GM12878 (cell line): Measurements from ENCODE around the gene TMEM79. TPM values are rescaled to one million over a fixed set of nuclear protein-coding genes. Genes with fewer than 3 reads are reported as not detected.

Experiments used
- ATF7 ChIP-seq: fragments of 450-650 bp; IDR thresholded peaks from 2 replicates; pipeline ENCODE4 v1.6.1; 2016; ENCODE audit warnings: low read depth, mild to moderate bottlenecking
- BRCA1 ChIP-seq: IDR thresholded peaks from 2 replicates; pipeline ENCODE4 v1.6.1; 2011; ENCODE audit warnings: low read depth, low read length, improper control_type of control experiment
- CTCF ChIP-seq, 3 experiments: IDR thresholded peaks in 2 of 3; conservative IDR thresholded peaks in 1 of 3; 2 replicates each; pipeline ENCODE4 v1.5.1; 2011; ENCODE audit warnings: low read depth in 3 of 3, low read length in 3 of 3, mild to moderate bottlenecking in 3 of 3, control low read depth in 2 of 3, moderate library complexity in 2 of 3, inconsistent platforms in 1 of 3, mixed read lengths in 1 of 3; ENCODE audit not compliant: control insufficient read depth in 2 of 3, insufficient read depth in 1 of 3; ENCODE audit errors: extremely low read depth in 1 of 3
- DPF2 ChIP-seq: fragments of 450-650 bp; IDR thresholded peaks from 2 replicates; pipeline ENCODE4 v1.6.1; 2017; ENCODE audit warnings: mild to moderate bottlenecking
- ELK1 ChIP-seq: IDR thresholded peaks from 2 replicates; pipeline ENCODE4 v1.6.1; 2012; ENCODE audit warnings: low read depth, low read length, improper control_type of control experiment
- EP300 ChIP-seq, 2 experiments: fragments of 150-350 bp in 1 of 2; IDR thresholded peaks; 2 replicates each; pipeline ENCODE4 v1.6.1; 2011 to 2012; ENCODE audit warnings: low read depth in 2 of 2, low read length in 2 of 2, borderline replicate concordance in 1 of 2, improper control_type of control experiment in 1 of 2, inconsistent platforms in 1 of 2; ENCODE audit not compliant: control insufficient read depth in 1 of 2
- EZH2 ChIP-seq: IDR thresholded peaks from 2 replicates; pipeline ENCODE4 v1.6.1; 2012; ENCODE audit warnings: low read depth, mild to moderate bottlenecking, control low read depth, inconsistent platforms, low read length, borderline replicate concordance; ENCODE audit not compliant: control insufficient read depth
- GATAD2B ChIP-seq: fragments of 450-650 bp; conservative IDR thresholded peaks from 2 replicates; pipeline ENCODE4 v1.6.1; 2017; ENCODE audit warnings: low read depth, mild to moderate bottlenecking, moderate library complexity
- HDAC6 ChIP-seq: fragments of 200-600 bp; sonication (generic); IDR thresholded peaks from one replicate; pipeline ENCODE4 v1.8.0; 2017; ENCODE audit warnings: antibody characterized with exemption; ENCODE audit not compliant: unreplicated experiment
- MAX ChIP-seq: IDR thresholded peaks from 2 replicates; pipeline ENCODE4 v1.6.1; 2012; ENCODE audit warnings: low read depth, low read length, improper control_type of control experiment
- NBN ChIP-seq: fragments of 450-650 bp; IDR thresholded peaks from 2 replicates; pipeline ENCODE4 v1.6.1; 2016
- NFYA ChIP-seq: IDR thresholded peaks from 2 replicates; pipeline ENCODE4 v1.6.1; 2011; ENCODE audit warnings: low read depth, mild to moderate bottlenecking, low read length, improper control_type of control experiment, borderline replicate concordance
- POLR2A ChIP-seq: IDR thresholded peaks from 2 replicates; pipeline ENCODE4 v1.6.1; 2011; ENCODE audit warnings: low read depth, mild to moderate bottlenecking, low read length
- PRDM15 ChIP-seq: fragments of 450-650 bp; formaldehyde crosslinking; IDR thresholded peaks from 2 replicates; pipeline ENCODE4 v1.4.0; 2020; ENCODE audit warnings: mild to moderate bottlenecking, moderate library complexity
- SIX5 ChIP-seq: IDR thresholded peaks from 2 replicates; pipeline ENCODE4 v1.6.1; 2011; ENCODE audit warnings: mild to moderate bottlenecking, low read depth, low read length, moderate library complexity; ENCODE audit not compliant: severe bottlenecking
- SMAD1 ChIP-seq: fragments of 450-650 bp; IDR thresholded peaks from 2 replicates; pipeline ENCODE4 v1.6.1; 2018; ENCODE audit warnings: mild to moderate bottlenecking, low read depth; ENCODE audit not compliant: partially characterized antibody
- SMARCA5 ChIP-seq: fragments of 450-650 bp; IDR thresholded peaks from 2 replicates; pipeline ENCODE4 v1.6.1; 2017; ENCODE audit warnings: mild to moderate bottlenecking
- SREBF2 ChIP-seq: IDR thresholded peaks from 2 replicates; pipeline ENCODE4 v1.6.1; 2012; ENCODE audit warnings: mild to moderate bottlenecking, low read length
- STAT3 ChIP-seq: IDR thresholded peaks from 2 replicates; pipeline ENCODE4 v1.6.1; 2011; ENCODE audit warnings: low read depth, low read length, improper control_type of control experiment
- TCF3 ChIP-seq: IDR thresholded peaks from 2 replicates; pipeline ENCODE4 v1.6.1; 2012; ENCODE audit warnings: low read depth, mild to moderate bottlenecking, low read length, borderline replicate concordance; ENCODE audit not compliant: insufficient read depth
- YBX1 ChIP-seq: fragments of 450-650 bp; IDR thresholded peaks from 2 replicates; pipeline ENCODE4 v1.6.1; 2016; ENCODE audit warnings: antibody characterized with exemption
- polyA plus RNA-seq, 11 experiments: library from polyadenylated mRNA; depleted of rRNA in 4 of 11; unstranded in 6 of 11; stranded (reverse) in 5 of 11; fragments of >200 nt; fragmentation: Nextera tagmentation in 4 of 11; fragmentation: Illumina TruSeq in 1 of 11; extraction: Ambion mirVana in 4 of 11; extraction: Trizol in 1 of 11; gene quantifications; 1 replicate in 1 of 11; 2 replicates in 10 of 11; pipeline versions ENCODE4 v1.2.1 to v1.2.3, GENCODE V29; 2011 to 2016; ENCODE audit warnings: inconsistent platforms in 2 of 11, missing spikeins in 2 of 11, low read depth in 1 of 11
- total RNA-seq, 4 experiments: library from RNA; depleted of rRNA in 3 of 4; stranded (reverse); fragments of >200 nt in 3 of 4; fragmentation: Illumina TruSeq in 1 of 4; extraction: Trizol in 1 of 4; gene quantifications; 2 replicates each; pipeline versions ENCODE4 v1.2.1 to v1.2.3, GENCODE V29; 2013 to 2021

TMEM79 gene
- total and polyA plus RNA-seq, 10 of the 15 experiments (the other 5 are each of a cell fraction or from before 2014, with no cell fraction given): 0.47 to 5.2 (median 3.8) TPM

GRCh38 chr1:156245451-156246232, 38.5 kb upstream of the TMEM79 start (continued):
- TF ChIP-seq EP300 (IDR thresholded peaks at IDR 0.05; ENCODE audit: borderline replicate concordance in 1 of 2, control insufficient read depth in 1 of 2, low read depth in 2 of 2, low read length in 2 of 2) (no peak), DPF2 (peak; percentile 40; the same call in 1 of the 2 replicates), PRDM15 (CRISPR knock-in tag) (no peak), STAT3 (no peak), NFYA (no peak), HDAC6 (peak; percentile 76), SIX5 (no peak), SREBF2 (no peak), TCF3 (0 out of 2 replicates have a peak, but pooled peaks have one; percentile 52), POLR2A (peak; percentile 74; the same call in 1 of the 2 replicates), SMARCA5 (0 out of 2 replicates have a peak, but pooled peaks have one; percentile 5), CTCF (IDR thresholded peaks at IDR 0.05 in 2 of 3, conservative IDR thresholded peaks at IDR 0.05 in 1 of 3; ENCODE audit: control insufficient read depth in 2 of 3, extremely low read depth in 1 of 3, insufficient read depth in 1 of 3, low read depth in 3 of 3, low read length in 3 of 3) (no peak), ATF7 (no peak), YBX1 (no peak), EZH2 (no peak), SMAD1 (no peak), MAX (peak; percentile 84), BRCA1 (no peak), ELK1 (no peak), GATAD2B (peak; percentile 76; the same call in 1 of the 2 replicates), NBN (no peak)
